Ishikawa (cell line): ENCODE results near the gene STPG4.

Experiments
- CEBPB ChIP-seq: IDR thresholded peaks from 2 replicates; pipeline ENCODE4 v1.6.1; 2012
- CREB1 ChIP-seq: IDR thresholded peaks from 2 replicates; pipeline ENCODE4 v1.6.1; 2012; ENCODE audit warnings: low read depth
- EGR1 ChIP-seq: IDR thresholded peaks from 2 replicates; pipeline ENCODE4 v1.6.1; 2012
- EP300 ChIP-seq: IDR thresholded peaks from 2 replicates; pipeline ENCODE4 v1.6.1; 2012; ENCODE audit warnings: borderline replicate concordance
- FOXM1 ChIP-seq: IDR thresholded peaks from 2 replicates; pipeline ENCODE4 v1.6.1; 2012; ENCODE audit warnings: low read depth, borderline replicate concordance
- NFIC ChIP-seq: IDR thresholded peaks from 2 replicates; pipeline ENCODE4 v1.6.1; 2012
- RAD21 ChIP-seq: IDR thresholded peaks from 2 replicates; pipeline ENCODE4 v1.6.1; 2012; ENCODE audit warnings: low read depth
- TAF1 ChIP-seq: IDR thresholded peaks from 2 replicates; pipeline ENCODE4 v1.6.1; 2012; ENCODE audit warnings: low read depth, mild to moderate bottlenecking
- TCF12 ChIP-seq: IDR thresholded peaks from 2 replicates; pipeline ENCODE4 v1.6.1; 2012; ENCODE audit warnings: low read depth
- TEAD4 ChIP-seq: IDR thresholded peaks from 2 replicates; pipeline ENCODE4 v1.6.1; 2012
- YY1 ChIP-seq: IDR thresholded peaks from 2 replicates; pipeline ENCODE4 v1.6.1; 2012; ENCODE audit warnings: low read depth
- ZBTB7A ChIP-seq: IDR thresholded peaks from 2 replicates; pipeline ENCODE4 v1.6.1; 2012; ENCODE audit warnings: low read depth
- TF ChIP-seq, protein P1 (sequence below): IDR thresholded peaks from 2 replicates; pipeline ENCODE4 v1.6.1; 2012
- TF ChIP-seq, protein P2 (sequence below): IDR thresholded peaks from 2 replicates; pipeline ENCODE4 v1.6.1; 2012; ENCODE audit warnings: low read depth, mild to moderate bottlenecking
- TF ChIP-seq, protein P3 (sequence below): IDR thresholded peaks from 2 replicates; pipeline ENCODE4 v1.6.1; 2012

STPG4 gene

DNA sequence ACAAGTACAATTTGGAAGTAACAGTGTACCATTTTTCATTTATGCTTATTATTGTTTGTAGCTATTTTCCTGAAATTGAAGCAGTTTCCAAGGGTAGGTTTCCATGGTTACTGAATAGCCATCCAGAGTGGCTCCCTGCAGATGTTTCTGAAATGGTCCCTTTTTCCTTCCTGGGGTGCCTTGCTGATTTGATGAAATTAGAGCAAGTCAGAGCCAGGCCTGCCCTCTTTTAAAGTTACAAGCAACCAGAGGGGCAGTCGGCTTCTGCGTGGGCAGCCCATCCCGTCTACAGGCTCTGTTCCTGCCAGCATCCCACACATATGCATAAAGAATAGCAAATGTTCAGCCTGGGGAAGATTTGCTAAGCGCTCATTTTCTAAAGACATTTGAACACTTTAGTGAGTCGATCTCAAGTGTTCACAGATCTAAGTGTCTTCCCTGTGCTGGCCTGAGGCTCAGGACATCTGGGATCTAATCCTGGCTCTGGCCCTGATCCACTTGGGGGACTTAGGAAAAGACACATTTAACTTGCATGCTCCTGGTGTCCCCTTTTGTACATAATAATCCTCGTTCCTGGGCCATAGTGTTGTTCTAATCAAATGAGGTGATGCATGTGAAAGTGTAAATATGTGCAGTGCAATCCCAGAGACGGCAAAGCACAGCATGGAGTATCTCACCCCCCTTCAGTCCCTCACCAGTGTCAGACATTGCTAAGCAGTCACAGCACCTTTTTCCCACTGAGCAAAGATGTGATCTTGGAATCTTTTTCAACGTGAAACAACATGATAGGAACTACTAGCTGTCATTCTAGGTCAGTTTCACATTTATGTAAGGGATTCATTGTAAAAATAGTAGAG lies 92.2 kb downstream of the STPG4 start:
- TF ChIP-seq, protein P1, sequence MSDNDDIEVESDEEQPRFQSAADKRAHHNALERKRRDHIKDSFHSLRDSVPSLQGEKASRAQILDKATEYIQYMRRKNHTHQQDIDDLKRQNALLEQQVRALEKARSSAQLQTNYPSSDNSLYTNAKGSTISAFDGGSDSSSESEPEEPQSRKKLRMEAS, result no peak
- TF ChIP-seq TEAD4 (no peak), TCF12 (no peak), FOXM1 (no peak), ZBTB7A (no peak), EP300 (no peak), CREB1 (no peak), NFIC (no peak), EGR1 (no peak), TAF1 (no peak), YY1 (no peak), RAD21 (no peak), CEBPB (no peak)
- TF ChIP-seq, protein P2, sequence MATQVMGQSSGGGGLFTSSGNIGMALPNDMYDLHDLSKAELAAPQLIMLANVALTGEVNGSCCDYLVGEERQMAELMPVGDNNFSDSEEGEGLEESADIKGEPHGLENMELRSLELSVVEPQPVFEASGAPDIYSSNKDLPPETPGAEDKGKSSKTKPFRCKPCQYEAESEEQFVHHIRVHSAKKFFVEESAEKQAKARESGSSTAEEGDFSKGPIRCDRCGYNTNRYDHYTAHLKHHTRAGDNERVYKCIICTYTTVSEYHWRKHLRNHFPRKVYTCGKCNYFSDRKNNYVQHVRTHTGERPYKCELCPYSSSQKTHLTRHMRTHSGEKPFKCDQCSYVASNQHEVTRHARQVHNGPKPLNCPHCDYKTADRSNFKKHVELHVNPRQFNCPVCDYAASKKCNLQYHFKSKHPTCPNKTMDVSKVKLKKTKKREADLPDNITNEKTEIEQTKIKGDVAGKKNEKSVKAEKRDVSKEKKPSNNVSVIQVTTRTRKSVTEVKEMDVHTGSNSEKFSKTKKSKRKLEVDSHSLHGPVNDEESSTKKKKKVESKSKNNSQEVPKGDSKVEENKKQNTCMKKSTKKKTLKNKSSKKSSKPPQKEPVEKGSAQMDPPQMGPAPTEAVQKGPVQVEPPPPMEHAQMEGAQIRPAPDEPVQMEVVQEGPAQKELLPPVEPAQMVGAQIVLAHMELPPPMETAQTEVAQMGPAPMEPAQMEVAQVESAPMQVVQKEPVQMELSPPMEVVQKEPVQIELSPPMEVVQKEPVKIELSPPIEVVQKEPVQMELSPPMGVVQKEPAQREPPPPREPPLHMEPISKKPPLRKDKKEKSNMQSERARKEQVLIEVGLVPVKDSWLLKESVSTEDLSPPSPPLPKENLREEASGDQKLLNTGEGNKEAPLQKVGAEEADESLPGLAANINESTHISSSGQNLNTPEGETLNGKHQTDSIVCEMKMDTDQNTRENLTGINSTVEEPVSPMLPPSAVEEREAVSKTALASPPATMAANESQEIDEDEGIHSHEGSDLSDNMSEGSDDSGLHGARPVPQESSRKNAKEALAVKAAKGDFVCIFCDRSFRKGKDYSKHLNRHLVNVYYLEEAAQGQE, result no peak
- TF ChIP-seq, protein P3, sequence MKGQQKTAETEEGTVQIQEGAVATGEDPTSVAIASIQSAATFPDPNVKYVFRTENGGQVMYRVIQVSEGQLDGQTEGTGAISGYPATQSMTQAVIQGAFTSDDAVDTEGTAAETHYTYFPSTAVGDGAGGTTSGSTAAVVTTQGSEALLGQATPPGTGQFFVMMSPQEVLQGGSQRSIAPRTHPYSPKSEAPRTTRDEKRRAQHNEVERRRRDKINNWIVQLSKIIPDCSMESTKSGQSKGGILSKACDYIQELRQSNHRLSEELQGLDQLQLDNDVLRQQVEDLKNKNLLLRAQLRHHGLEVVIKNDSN, result no peak

DNA sequence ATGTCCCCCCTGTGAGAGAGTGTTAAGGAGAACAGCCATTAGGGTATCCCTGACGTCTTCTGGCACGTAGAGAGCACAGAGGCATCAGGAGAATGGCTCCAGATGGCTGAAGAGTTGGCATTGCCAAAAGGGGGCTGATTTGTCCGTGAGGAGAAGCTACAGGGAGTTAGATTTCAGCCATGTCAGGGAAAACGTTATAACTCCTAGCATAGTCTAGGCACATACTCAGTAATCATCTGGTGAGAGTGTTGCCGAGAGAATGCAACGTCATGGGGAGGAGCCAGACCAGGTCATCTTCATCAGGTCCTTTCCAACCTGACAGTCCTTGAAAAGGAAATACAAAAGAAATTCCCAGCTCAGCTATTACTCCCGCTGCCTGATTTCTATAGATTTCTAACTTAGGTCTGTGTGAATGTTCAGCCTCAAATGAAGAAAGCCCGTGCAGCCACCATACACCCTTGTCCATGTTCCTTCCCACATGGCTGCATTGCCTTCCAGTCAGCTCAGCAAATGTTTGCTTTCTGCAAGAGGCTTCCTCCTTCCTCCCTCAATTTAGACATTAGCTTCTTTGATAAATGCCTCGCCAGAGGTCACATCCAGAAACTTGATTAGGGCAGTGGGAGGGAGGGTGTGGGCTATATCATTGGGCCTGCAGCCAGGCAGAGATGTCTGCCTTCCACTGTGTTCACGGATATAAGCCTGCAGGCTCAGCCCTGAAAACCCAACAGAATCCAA lies 93.0 kb downstream of the STPG4 start:
- no peak for TF ChIP-seq TEAD4
- TF ChIP-seq TAF1, result no peak
- TF ChIP-seq CREB1, result no peak
- TF ChIP-seq EP300, result no peak
- TF ChIP-seq, protein P2, result no peak
- no peak for TF ChIP-seq ZBTB7A
- TF ChIP-seq, protein P1, result no peak
- no peak for TF ChIP-seq RAD21
- no peak for TF ChIP-seq FOXM1
- no peak for TF ChIP-seq TCF12
- no peak for TF ChIP-seq CEBPB

DNA sequence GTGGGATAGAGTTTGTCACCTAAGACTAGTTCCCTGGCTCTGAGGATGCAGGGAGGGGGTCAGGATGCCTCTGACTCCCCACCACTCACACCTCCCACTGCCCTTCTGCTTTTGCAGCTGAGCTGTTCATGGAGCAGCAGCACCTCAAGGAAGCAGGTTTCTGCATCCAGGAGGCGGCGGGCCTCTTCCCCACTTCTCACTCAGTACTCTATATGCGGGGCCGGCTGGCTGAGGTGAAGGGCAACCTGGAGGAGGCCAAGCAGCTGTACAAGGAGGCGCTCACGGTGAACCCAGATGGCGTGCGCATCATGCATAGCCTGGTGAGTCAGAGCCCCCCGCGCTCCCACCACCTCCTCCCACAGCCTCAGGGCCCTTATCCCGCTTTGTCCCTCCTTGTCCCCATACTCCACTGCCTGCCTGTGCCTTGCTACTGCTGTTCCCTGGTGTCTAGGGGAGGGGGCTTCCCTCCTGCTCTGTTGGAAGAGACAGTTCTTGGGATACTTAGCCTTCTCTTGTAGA lies 94.4 kb downstream of the STPG4 start:
- TF ChIP-seq TEAD4, result no peak
- no peak for TF ChIP-seq TAF1
- no peak for TF ChIP-seq TCF12

DNA sequence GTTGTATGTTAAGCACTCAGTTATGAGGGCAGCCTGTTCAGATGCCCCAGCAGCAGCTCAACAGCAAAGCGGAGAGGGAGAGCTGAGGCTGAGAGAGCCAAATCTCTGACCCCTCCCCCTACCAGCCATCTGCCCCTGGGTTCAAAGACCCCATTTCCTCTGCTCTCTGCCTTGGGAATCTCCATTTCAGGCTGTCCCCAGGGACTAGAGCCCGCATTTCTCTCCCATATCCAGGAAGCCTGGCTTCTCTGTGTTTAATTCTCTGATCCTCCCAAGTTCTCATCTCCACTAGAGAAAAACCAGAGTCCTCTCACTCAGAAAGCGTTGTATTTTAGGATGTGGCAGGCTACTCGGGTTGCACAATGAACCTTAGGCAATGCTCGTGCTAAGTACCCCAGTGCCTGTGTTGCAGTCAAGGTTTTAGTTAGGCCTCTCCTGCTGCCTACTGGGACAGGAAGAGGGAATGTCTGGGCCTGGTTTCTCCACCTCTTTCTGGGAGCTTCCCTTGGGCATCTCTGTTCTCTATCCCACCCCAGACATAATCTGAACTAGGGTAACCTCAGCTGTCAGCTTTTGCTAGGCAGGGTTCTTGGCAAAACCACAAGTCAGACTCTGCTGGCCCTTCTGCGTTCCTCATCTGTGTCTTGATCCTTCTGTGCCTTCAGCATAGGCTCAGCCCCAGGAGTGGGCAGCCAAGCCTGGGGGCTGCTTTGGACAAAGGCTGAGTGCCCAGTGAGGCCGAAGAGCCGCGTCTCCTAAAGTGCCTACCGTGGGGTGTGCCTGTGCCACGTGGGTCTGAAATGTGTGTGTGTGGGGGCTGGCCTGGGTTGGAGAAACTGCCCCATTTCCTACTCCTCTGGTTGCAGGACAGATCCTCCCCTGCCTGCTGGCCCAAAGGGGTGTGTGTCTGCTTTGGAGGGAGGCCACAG lies 96.8 kb downstream of the STPG4 start:
- TF ChIP-seq FOXM1 (no peak), CREB1 (no peak), TCF12 (no peak), CEBPB (peak; percentile 27; the same call in 1 of the 2 replicates)

DNA sequence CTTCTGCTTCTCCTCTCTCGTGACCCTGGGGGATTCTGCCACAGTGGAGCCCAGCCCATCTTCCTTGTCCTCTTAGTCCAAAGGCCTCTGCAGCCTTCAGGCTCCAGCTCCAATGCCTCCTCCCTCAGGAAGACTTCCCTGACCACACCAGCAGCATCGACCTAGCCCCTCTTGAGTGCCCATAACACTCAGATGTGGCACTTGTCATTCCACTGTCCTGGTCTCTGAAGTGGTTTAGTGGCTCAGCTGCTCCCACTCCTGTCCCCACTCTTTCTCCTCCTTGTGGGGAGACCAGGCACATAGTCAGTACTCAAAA lies 97.5 kb downstream of the STPG4 start:
- TF ChIP-seq, protein P1, result no peak
- TF ChIP-seq, protein P2, result no peak
- no peak for TF ChIP-seq TEAD4
- TF ChIP-seq ZBTB7A, result no peak
- no peak for TF ChIP-seq CREB1
- TF ChIP-seq NFIC, result no peak
- no peak for TF ChIP-seq CEBPB
